Hematopoietic multipotent progenitor cell treated with erythropoietin and hydrocortisone succinate and interleukin-3 and kit ligand, for 8 days (in vitro differentiated cells): ENCODE measurements around the gene SH2D7.

Source experiments
- DNase-seq: peaks from one replicate; pipeline ENCODE4 v3.0.0-alpha.2; 2015

The SH2D7 gene

DNA sequence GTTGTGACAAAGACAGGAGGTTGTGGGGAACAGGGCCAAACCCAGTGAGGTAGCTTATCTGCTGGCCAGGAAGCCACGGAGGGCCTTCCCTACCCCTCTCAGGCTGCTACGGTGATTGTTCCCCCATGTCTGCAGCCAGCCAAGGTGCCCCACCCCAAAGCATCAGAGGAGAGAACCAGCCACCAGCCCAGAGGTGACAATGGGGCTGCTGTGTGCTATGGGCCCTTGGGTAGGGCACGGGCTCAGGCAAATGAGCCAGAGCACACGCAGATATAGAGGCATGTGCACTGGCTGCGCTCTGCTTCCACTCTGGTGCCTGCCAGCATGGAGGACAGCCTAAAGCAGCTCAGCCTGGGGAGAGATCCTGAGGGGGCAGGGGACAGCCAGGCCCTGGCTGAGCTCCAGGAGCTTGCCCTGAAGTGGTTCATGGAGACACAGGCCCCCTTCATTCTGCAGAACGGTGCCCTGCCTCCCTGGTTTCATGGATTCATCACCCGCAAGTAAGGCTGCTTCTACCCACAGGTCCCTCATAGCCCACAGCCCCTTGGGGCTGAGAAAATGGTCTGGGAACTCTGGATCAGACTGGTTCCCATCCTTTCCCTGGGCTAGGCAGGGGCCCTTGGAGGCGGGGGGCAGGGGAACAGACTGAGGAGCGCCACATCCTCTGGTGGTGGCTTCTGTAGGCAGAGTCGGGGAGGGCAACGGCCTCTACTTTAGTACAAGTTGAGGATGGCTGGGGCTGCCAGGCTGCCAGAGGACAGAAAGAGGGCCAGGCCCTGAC lies at the start of gene SH2D7:
Gene SH2D7, plus strand, starts transcription at position 301 of the 781 bp plus-strand sequence. Its CDS starts 24 bp downstream, at position 325.
- peak; percentile 47 for DNase-seq

DNA sequence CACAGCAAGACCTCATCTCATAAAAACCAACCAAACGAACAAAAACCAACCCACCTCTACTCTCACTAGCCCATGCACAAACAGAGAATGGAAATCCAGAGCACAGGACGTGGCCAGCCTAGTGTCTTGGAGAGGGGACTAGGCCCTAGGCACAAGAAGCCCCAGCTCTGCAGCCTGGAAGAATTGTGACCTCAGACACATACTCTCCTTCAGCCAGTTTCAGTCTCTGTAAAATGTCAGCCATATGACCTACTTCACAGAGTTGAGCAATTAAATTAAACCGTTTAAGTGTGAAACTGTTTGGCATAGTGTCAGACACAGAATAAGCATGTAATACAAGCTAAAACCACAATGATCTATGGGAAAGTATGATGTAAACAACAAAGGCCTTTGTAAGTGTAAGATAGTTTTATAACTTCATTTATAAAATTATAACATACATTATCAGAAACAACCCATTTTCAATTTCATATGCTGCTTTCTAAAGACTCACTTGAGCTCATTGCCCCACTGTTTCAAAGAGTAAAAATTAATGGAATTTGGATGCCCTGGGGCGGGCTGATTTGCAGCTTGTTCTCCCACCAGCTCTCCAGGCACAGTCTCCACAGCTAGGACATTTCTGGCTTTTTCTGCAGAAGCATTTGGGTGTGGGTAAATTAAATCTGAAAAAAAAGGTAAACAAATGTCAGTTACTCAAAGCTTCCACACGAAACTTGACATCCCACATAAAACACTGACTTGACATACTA lies 47.8 kb upstream of the SH2D7 start:
- peak; percentile 16 for DNase-seq

DNA sequence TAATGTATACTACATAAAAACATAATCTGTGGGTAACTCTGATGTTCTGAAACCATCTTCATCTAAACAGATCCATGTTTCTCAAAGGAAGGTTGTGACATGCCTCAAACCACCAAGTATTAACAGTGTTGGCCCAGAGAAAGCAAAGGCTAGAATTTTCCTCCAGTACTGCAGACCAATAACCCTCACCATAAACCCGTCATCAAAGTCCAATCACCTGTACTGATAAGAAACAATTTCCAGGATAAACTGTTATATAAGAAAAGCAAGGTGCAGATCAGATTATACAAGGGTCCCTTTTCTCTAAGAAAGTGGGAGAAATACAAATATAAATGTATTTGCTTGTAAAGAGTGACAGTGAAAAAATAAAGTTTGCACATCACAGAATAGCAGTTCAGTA lies 47.2 kb upstream of the SH2D7 start:
- no peak for DNase-seq

DNA sequence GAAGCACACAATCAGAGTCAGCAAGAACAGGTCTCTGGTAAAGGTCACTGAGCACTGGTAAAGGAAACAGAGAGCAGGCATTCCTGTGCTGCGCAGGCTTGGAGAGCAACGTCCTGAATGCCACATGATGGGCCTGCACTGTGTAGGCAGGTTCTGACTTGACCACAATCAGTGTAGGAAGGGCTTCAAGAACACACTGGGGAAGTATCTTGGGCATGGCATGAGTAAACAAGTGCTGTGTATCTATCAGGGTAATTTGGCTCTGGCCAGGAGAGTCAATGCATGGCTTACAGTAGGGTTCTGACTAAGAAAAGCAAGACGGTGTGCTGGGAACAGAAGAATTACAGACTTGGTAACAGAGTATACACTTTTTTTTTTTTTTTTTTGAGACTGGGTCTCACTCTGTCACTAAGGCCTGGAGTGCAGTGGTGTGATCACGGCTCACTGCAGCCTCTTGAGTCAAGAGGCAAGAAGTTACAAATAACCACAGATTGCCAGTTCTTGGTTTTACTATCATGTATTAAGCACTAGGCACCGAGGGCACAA lies 45.5 kb upstream of the SH2D7 start:
- DNase-seq, result no peak

DNA sequence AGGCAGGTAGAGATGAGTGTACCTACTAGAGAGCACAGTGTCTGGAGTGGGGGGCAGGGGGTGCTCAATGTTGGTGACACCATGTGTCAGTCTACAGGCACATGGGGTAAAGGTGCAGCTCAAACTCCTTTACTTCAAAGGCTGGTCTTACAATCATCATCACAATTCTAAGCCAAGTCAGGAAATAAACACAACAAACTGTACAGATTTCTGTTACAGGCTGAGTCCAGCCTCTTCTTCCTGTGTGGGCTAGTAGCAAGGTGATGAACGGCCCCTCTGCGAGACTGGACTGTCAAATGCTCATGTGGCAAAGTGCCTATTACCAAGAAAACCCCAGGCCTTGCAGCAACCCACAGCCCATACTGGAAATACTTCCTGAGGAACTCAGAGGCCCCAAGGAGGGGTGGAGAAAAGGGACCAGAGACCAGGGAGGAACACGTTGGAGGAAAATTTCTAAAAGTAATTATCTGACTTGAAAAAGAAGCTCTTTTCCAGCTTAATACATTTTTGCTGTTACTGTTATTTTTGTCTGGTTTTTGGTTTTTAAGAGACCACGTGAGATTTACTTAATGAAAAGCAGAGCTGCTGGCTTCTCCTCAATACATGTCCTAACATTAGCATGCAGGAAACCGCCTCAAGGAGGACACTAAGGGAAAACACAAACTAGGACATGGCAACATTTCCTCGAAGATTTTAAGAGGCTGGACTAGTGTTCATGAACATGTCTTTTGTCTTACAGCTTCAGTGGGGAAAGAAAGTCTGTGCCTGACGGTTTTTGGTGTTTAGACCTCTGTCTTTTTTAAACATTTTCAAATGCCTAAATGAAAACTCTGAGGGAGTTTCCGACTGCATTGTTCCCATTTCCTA lies 44.4 kb upstream of the SH2D7 start:
- peak; percentile 16 for DNase-seq

DNA sequence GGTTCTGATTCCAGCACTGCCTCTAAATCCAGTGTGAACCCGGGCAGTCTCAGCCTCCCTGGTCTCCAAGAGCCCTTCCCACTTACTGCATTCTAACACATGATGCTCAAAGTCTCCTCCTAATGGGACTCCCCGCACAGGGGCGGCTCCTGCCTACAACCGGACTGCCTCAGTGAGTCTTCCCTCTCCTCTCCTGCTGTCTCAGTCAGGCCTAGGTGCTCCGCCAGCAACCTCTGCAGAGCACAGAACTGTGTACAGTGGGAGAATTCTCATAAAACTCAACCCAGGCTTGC lies 43.8 kb upstream of the SH2D7 start:
- no peak for DNase-seq

DNA sequence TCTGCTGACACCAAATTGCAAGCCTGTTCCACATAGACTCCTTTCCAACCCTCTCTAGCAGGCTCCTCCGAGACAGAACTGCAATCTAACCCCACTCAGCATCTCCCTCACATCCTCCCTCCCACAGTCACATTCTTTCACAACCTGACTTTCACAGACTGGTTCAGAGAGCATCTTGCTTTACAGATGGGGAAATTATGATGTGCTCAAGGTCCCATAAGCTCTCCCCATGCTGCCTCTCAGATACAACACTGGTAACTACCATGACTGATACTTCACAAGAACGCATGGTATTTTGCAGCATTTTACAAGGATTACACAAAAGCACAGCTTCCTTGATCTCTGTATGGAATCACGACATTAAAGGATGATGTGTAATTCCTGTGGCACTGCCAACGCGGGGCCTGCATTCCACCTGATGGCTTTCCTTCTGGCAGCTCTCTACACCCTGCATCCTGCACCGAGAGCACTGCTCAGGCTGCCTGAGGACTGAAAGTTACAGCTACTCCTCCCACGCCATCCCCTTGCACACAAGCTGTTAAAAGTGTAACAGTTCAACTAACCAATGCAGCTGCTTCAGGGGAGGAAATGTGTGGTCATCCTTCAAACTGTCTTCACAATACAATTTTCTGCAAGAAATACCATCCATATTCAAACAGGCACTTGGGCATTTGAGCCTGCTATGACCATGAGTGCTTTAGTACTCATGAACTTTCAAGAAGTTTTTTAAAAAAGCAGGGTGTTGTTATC lies 42.5 kb upstream of the SH2D7 start:
- DNase-seq, result no peak

DNA sequence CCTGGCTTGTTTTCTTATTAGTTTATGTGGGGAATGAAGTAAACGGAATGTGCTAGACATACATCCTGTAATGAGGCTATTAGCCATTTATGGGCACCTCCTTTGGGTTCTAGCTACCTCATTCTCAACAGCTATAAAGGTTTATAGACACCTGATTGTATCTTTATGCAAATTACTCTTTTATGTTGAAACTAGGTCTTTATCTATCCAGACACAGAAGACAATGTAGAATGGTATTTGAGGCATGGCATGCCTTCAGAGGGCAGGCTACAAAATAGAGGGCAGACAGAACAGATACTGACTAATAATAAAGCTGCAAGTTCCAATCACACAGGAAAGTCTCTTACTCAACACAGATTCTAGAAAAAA lies 41.9 kb upstream of the SH2D7 start:
- no peak for DNase-seq

DNA sequence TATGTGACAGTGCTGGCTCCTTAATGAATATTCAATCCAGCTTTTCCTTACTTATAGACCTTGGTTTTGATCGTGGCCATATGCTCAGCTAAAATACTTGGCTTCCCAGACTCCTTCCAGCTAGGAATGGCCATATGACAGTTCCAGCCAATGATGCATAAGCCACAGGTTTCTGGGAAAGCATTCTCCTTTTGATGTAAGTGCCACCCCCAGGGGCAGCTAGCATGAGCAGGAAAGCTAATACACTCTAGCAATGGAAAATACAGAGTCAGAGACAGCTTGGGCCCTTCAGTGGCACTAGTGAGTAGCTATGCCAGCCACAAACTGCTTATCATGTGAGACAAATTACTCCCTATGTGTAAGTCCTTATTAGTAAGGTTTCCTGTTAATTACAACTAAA lies 41.5 kb upstream of the SH2D7 start:
- DNase-seq, result peak; percentile 22

DNA sequence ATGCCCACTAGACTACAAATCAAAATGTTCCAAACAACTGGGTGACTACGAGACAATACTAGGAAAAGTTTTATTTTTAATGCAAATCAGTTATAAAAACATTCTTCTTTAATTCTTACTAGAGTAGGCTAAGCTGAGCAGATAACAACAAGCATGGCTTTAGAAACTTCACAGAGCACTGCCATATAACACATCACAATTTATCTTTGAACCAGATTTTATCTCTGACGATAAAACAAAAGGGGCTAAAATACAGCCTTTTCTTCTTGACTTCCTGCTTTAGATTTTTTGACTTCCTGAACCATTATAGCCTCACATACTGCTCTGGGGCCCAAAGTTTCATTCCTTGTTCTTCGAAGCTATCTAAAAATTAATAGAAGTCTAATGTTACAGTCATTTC lies 40.8 kb upstream of the SH2D7 start:
- DNase-seq, result no peak

DNA sequence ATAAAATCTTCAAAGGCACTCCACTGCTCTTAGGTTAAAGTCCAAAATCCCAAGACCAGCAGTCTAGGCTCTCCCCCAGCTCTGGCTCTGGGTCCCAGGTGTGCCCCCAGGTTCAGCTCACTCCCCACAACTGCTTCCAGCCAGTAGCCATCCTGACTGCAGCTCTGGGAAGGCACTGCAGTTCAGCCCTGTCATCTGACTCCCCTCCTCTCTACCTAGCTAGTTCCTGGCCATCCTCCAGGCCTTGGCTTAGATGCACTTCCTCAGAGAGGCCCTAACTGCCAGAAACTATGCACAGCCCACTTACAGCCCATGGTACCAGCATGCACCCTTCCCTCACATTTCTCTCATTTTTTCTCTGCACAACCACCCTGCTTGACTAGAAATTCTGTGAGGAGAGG lies 40.4 kb upstream of the SH2D7 start:
- DNase-seq, result no peak

DNA sequence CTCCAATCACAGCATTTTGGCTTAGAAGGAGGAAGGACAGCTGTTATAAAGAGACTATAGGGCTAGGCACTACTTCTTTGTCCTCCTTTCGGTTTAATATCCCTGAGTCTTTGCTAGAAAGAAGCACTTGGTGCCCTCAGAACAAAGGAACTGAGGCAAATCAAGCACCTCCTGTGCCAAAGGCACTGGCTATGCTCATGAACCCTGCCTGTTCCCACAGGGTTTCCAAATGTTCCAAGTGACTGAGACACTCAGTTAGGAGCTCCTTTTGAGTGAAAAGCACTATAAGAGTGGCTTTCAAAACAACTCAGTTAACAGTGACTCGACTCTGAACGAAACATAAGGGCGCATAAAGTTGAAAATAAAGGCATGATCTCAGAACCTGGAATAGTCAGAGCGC lies 39.8 kb upstream of the SH2D7 start:
- no peak for DNase-seq

DNA sequence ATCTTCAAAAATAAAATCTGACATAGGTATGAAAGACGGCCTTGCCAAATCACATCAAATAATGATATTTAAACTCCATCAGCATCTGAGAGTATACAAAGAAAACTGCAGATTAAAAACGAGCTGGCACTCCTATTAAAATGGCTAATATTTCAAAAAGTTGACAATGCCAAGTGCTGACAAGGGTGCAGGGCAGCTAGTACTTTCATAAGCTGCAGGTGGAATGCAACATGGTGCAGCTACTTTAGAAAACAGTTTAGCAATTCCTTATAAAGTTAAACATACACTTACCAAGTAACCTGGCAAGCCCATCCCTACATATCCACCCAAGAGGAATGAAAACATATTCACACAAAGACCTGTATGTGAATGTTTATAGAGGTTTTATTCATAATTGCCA lies 37.8 kb upstream of the SH2D7 start:
- DNase-seq, result no peak

DNA sequence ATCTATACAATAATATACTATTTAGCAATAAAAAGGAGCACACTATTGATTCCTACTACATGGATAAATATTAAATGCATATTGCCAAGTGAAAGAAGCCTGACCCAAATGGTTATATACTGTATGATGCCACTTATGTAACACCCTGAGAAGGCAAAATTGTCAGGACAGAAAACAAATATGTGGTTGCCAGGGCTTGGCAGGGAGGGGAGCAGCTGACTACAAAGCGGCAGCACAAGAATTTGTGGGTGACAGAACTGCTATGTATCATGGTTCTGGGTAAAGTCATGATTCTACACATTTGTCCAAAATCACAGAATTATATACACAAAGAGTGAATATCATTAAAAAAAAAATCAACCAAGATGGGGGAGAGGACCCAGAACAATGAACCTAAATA lies 37.4 kb upstream of the SH2D7 start:
- no peak for DNase-seq

DNA sequence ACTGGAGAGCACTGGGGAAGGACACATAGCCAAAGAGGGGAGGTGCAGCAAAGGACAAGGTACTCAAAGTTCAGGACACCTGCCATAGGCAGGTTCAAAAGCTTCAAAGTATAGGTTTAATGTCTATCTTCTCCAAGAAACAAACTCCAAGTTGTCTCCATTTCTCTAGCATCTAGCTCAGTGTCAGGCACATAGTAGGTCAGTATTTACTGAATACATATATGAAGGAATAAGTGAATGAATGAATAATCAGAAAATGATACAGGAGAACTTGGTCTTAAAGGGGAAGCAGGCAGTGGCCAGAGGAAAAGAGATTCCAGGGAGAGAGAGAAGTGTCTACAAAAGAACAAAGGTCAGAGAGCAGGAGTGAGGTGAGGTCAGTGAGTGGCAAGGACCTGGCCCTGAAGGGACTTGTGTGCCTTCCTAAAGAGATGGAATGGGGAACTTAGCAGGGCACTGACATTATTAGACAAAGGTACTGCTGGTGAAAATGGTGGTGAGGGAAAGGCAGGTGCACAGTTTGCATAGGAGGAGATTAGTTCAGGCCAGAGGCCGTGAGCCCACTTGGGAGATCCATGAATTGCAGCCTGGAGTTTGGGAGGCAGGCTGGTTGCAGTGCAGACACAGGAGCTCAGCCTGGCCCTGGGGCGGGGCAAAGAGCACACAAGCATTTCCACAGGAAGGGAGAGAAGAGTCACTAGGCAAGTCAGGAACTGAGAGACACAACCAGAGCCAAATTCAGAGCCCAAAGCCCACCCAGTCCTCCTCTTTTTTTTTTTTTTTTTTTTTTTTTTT lies 36.2 kb upstream of the SH2D7 start:
- no peak for DNase-seq

DNA sequence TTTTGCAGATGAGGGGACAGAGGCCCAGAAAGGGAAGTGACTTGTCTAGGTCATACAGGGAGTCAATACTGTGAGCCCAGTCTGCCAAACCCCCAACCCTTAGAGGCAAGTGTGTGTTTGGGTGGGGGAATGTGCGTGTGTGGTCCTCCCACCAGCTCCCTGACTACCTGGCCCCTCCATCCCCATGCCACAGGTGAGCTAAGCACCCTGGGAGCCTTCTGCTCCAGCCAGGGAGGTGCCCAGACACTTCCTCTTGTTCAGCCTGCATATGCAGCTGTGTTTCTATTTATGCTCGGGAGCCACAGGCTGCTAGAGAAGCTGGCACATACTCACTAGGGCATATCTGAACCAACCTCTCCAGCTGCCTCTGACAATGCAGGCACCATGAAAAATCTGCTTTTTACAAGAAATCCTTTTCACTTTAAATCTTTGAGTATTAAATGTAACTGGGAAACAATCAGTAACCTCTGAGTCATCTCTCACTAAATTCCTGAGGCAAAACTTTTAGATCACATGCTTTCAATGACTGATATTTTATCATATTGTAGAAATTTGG lies 35.6 kb upstream of the SH2D7 start:
- no peak for DNase-seq

DNA sequence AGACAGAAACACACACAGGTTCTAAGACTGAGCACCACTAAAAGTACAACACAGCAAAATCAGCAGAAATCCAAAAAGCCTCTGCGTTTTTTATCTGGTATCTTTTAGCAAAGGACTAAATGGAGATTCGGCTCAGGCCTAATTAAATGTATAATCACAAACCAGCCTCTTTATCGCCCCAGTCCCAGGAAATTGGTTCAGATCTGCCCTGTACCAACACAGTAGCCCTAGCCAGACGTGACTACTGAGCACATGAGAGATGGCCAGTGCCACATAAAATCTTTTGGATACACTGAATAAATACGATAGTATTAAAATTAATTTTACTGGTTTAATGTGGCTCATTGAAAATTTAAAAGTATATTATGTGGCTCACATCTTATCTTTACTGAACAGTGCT lies 34.6 kb upstream of the SH2D7 start:
- no peak for DNase-seq

DNA sequence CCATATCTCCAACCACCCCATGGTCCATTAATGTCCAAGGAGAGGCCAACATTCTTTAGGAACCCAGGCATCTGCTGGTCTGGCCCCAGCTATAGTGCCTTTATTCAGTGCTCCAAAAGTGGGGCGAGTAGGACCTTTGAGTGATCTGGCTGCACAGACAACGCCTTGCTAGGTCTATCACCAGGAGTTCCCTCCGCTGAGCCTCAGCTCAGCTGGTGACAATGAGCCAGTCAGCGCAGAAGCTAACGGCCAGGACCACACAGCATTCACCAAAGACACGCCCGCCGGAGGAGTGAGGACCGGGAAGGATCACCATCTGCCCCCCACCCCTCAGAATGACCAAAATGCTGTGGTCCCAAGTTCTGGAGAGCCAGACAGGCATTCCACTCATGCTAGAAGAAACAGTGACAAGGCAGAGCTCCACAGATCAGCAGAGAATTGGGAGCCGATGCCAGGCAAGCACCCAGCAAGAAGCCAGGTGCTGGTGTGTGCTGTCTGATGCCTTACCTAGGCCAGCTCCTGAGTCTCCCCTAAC lies 33.9 kb upstream of the SH2D7 start:
- no peak for DNase-seq

DNA sequence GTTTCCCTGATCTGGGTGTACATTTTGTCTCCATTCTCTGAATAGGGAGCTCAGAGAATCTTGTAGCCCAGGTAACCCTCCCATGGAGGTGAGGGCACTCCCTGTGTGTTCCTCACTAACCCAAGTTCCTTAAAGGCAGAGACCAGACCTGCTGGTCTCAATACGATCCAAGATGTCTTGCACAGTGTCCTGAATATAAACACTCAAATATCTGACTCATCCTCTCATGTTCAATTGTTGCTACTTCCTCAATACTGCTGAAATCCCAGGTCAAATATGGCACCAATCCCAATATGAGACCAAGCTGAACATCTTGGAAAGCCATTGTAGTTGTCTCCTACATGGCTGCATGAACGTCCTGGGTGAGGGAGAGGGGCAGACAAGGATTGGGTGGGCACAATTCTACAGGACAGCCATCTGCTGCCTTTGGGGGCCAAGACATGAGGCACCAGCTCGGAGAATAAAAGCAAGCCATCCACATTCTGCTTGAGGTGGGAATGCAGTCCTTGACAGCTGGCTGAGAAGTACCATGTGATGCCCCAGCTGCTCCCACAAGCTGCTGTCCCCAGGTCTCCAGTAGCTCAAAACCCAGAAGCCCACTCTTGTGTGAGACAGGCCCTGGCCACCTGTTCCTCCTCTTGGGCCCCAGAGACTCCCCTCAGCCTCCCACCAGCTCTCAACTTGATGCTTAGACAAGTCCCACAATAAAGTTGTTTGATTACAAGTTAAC lies 33.1 kb upstream of the SH2D7 start:
- DNase-seq, result no peak

DNA sequence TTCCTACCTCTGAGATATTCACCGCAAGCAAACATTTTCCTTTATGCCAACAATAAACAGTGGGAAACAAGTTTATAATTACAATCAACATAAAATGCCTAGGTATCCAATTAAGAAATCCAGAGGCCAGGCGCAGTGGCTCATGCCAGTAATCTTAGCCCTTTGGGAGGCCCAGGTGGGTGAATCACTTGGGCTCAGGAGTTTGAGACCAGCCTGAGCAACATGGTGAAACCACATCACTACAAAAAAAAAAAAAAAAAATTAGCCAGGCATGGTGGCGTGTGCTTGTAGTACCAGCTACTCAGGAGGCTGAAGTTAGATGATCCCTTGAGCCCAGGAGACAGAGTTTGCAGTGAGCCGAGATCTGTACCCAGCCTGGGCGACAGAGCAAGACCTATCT lies 32.1 kb upstream of the SH2D7 start:
- no peak for DNase-seq
